ENCODE results near the gene SLC47A2.

The SLC47A2 gene

GRCh38 chr17:19759568-19760549 is 43.5 kb upstream of the SLC47A2 start:
- no peak overlapping the region for H3K4me3 ChIP-seq (ENCODE audit: low read depth, low read length)
- TF ChIP-seq CTCF (IDR thresholded peaks at IDR 0.05; ENCODE audit: insufficient read depth, low read depth, low read length, missing control alignments) = no peak
- no peak for DNase-seq (ENCODE audit: low read depth)

GRCh38 chr17:19757536-19758180 is 41.3 kb upstream of the SLC47A2 start:
- no peak for DNase-seq (ENCODE audit: low read depth)
- no peak for TF ChIP-seq CTCF (IDR thresholded peaks at IDR 0.05; ENCODE audit: insufficient read depth, low read depth, low read length, missing control alignments)
- H3K4me3 ChIP-seq (ENCODE audit: low read depth, low read length) = no peak overlapping the region

- DNase-seq (ENCODE audit: low read depth) = no peak
- no peak overlapping the region for H3K4me3 ChIP-seq (ENCODE audit: low read depth, low read length)
- no peak for TF ChIP-seq CTCF (IDR thresholded peaks at IDR 0.05; ENCODE audit: insufficient read depth, low read depth, low read length, missing control alignments)
These were observed 40.2 kb upstream of the SLC47A2 start for GRCh38 chr17:19756546-19756945.

- no peak for TF ChIP-seq CTCF (IDR thresholded peaks at IDR 0.05; ENCODE audit: insufficient read depth, low read depth, low read length, missing control alignments)
- peak; percentile 66 for DNase-seq (ENCODE audit: low read depth)
- no peak overlapping the region for H3K4me3 ChIP-seq (ENCODE audit: low read depth, low read length)
These were observed 39.6 kb upstream of the SLC47A2 start for GRCh38 chr17:19755821-19756510.

GRCh38 chr17:19755392-19755791 is 39.0 kb upstream of the SLC47A2 start:
- TF ChIP-seq CTCF (IDR thresholded peaks at IDR 0.05; ENCODE audit: insufficient read depth, low read depth, low read length, missing control alignments) = no peak
- H3K4me3 ChIP-seq (ENCODE audit: low read depth, low read length) = no peak overlapping the region
- DNase-seq (ENCODE audit: low read depth) = peak; percentile 36

GRCh38 chr17:19753661-19754463 is 37.5 kb upstream of the SLC47A2 start:
- TF ChIP-seq CTCF (IDR thresholded peaks at IDR 0.05; ENCODE audit: insufficient read depth, low read depth, low read length, missing control alignments) = peak; percentile 17
- DNase-seq (ENCODE audit: low read depth) = no peak
- no peak overlapping the region for H3K4me3 ChIP-seq (ENCODE audit: low read depth, low read length)
